Effector CD8-positive, alpha-beta T cell (primary cell): ENCODE data around the gene TCEAL1.
"Not testable (repeated sequence)": the region's sequence is repeated elsewhere in the genome, so short reads cannot be mapped to it uniquely, and the experiment has no call there.

Source experiments
- DNase-seq: peaks from one replicate; lab custom pipeline; 2025; lab: John Stamatoyannopoulos, UW

TCEAL1 gene

DNA sequence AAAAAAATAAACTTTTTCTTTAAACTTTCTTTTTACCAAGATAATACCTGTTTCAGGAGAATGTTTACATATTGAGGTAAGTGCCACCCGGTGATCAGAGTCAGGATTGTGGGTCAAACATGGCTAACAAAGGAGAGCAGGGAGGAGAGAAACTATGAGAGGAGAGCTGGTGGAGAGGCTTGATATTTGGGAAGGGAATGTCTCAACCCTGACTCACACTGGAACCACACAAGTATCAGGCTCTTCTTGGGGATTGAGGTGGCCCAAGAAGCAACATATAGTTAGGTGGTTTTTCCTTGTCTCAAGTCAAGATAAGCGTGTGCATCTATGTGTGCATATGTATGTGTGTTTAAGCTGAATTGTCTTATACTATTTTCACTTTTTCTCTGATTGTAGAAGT is 6.7 kb downstream of the TCEAL1 start:
- DNase-seq: no peak

DNA sequence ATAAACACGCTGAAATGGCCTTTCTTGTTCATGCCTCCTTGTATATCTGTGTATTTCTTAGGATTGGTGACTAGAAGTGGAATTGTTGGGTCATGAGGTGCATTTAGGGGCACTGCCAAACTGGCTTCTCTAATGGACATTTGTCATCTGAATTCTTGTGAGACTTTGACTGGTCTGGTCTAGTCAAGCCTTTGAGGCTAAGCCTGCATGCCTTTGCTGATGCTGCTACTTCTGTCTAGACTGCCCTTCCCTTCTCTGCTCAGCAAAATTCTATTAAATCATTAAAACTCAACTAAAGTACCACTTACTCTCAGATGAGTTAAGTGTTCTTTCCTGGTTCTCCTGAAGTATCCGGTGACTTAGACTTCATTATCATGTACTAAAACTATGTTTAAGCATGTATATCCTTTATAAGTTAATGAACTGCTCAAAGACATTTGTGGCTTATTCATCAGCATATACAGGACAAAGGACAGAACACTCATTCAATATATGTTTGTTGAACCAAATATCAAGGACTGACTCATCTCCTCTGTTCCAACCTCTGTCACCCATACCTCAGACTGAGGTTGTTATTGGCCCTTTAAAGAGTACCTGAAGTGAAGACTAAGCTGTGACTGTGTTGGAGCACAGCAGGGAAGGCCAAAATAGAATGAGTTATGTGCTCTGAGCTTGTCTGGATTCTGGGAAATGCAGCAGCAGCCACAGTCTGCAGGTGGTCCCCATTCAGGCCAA is 9.0 kb downstream of the TCEAL1 start:
- DNase-seq: no peak

DNA sequence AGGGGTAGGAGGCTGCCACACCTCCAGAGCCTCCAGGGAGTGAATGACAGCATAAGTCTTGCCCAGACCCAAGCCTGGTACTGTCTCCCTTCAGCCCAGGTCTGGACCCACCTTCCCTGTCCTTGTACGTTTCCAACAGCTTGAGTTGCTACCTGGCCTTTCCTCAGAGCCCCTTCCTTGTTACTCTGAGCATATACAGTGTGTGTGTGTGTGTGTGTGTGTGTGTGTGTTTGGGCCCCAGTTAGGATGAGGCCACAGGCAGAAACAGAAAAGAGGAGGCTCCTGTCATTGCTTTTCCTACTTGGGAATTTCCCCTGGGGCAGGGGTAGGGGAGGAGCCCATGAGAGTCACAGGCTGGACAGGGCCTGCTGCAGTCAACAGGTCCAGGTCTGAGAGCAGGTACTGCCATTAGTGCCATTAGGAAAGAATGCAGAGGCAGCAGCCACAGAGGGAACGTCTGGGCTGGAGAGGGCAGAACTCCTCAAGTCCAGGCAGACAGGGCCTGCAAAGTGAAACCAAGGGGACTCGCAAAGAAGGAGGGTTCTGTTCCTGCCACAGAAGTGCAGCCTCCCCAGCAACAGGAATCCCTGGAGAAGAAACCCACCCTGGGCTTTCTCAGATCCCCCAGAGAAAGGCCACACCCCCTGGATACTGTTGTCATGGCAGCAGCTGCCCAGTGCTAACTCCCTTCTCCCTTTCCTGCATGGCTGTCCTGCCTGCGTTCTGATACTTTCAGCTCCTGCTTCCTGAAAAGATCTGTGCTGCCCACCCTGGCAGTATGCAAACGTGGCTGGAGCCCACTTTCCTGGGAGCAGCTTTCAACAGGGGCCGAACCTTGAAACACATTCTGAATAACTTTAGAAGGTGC is 9.9 kb downstream of the TCEAL1 start:
- DNase-seq: not testable (repeated sequence)

DNA sequence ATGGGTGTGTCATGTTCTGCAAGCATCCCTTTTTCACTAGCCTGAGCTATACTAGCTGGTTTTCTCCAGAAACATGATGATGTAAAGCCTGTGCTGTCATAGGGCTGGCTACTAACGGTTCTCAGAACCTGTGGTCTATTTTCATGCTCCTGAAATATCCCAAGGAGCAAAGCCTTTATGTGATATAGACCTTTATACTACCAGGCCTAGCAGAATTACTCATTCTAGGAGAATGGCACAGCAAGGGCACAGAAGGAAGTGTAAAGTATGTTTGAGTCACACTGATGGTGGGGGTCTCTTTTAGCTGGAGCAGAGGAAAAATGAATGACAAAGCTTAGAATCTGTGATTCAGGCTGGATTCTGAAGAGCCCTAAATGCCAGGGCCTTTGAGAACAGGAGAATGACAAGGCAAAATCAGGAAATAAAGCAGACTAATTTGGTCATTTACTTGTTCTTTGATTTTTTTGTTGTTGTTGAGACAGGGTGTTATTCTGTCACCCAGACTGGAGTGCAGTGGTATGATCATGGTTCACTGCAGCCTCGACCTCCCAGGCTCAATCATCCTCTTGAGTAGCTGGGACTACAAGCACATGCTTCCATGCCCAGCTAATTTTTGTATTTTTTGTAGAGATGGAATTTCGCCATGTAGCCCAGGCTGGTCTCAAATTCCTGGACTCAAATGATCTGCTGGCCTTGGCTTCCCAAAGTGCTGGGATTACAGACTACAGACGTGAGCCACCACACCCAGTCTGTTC is 11.8 kb downstream of the TCEAL1 start:
- no peak for DNase-seq

DNA sequence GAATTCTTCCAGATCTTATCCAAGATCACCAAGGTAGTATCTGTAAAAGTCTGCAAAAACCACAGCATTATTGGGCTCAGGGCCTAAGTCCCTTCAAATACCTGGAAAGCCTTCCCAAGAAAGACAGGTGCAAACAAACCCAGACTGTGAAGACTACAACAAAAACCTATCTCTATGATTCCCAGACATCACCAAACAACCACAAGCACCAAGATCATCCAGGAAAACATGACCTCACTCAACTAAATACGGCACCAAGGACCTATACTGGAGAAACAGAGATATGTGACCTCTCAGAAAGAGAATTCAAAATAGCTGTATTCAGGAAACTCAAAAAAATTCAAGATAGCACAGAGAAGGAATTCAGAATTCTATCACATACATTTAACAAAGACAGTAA is 15.3 kb downstream of the TCEAL1 start:
- DNase-seq: no peak

DNA sequence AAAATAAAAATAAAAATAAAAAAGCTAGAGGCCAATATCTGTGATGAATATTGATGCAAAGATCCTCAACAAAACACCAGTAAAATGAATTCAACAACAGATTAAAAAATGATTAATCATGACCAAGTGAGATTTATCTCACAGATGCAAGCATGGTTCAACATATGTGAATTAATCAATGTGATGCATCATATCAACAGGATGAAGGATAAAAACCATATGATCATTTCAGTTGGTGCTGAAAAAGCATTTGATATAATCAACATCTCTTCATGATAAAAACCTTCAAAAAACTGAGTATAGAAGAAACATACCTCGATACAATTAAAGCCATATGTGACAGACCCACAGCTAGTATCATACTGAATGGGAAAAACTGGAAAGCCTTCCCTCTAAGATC is 18.9 kb downstream of the TCEAL1 start:
- DNase-seq: no peak

DNA sequence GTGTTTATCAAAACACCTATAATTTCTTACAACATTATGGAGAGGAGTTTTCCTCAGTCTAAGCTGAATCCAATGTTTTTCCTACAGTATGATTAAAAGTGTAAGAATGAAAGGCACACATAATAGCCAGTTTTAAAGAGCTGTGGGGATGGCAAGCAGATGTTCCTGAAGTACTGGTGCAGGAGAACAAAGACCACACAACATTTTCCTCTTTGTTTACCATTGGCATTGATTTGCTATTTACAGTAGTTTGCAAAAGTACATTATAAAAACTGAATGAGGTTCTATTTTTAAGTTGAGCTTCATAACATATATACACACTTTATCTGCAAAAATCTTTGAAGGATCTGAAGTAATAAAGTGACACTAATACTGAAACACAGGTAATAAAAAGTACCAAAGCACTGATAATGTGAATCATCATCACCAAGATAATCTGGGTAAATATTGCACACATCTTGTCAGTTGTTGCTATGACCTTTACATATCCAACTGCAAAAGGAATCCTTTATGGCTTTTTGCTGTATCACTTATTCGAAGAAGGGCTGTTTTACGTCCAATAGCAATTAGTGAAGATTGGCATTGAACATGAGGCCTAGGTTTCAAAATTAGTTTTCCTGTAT is 22.5 kb downstream of the TCEAL1 start:
- no peak for DNase-seq

DNA sequence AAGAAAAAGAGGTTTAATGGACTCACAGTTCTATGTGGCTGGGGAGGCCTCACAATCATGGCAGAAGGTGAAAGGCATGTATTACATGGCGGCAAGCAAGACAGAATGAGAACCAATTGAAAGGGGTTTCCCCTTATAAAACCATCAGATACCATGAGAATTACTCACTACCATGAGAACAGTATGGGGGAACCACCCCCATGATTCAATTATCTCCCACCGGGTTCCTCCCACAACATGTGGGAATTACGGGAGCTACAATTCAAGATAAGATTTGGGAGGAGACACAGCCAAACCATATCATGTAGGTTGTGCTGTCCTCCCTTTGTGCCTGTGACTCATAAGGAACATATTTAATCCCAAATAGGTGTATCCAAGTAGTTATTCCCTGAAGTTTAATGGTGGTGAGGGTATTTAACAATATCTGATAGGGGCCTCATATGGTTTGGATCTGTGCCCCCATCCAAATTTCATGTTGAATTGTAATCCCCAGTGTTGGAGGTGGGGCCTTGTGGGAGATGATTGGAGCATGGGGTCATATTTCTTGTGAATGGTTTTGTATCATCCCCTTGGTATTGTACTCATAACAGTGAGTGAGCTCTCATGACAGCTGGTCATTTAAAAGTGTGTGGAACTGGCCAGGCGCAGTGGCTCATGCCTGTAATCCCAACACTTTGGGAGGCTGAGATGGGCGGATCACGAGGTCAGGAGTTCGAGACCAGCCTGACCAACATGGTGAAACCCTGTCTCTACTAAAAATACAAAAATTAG is 26.6 kb downstream of the TCEAL1 start:
- not testable (repeated sequence) for DNase-seq

DNA sequence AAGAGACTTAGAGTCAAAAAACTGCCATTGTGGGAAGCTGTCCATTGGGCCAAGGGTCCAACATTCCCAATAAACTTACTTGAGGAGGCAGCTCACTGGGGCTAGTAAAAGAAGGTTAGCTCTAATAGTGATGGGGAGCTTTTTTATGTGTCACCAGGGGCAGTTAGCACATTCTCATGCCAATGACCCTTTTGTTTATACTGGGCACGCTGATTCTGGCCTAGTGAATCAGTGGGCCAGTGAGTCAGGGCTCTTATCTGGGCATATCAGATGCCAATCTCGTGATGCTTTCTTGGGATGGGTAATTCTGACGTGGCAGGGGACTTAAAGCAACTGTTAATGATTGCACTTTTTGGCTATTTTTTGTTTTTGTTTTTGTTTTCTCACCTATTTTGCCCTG is 27.8 kb downstream of the TCEAL1 start:
- no peak for DNase-seq

DNA sequence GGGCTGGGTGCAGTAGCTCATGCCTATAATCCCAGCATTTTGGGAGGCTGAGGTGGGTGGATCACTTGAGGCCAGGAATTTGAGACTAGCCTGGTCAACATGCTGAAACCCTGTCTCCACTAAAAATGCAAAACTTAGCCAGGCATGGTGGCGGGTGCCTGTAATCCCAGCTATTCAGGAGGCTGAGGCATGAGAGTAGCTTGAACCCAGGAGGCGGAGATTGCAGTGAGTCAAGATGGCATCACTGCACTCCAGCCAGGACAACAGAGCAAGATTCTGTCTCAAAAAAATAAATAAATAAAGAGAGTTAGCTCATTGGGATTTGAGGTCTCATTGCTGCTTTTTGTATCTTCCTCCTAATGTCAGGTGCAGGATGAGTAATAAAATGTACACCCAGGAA is 28.3 kb downstream of the TCEAL1 start:
- DNase-seq: not testable (repeated sequence)

DNA sequence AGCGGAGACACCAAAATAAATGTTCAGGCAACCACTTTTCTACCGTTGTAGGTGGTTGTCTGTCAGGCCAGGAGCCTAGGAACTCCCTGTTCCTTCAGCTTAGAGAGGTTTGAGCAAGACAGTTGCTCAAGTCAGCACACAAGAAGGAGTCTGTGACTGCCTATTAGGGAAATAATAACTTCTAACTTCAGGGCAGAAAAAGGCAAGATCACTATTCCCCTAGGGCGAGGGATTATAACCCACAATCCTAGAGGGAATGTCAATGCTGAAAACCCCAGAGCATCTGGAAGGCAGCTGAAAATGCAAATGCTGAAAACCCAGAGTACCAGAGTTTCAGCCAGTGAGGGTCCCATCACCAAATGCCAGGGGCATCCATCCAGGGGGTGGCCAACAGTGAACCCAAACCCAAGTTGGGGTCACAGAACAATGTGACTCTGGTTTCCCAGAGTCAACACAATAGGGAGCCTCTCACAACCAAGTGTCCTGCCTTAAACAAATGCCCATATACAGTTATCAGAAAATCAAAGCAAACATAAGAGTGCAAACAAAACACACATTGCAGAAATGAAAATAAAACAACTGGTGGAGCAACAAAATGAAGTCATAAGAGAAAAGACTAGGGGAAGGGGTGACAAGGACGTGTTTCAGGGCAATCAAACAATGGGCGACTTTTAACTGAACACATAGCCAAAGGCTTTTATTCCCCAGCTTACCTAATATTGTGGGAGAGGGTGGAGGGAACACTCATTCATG is 30.1 kb downstream of the TCEAL1 start:
- no peak for DNase-seq

DNA sequence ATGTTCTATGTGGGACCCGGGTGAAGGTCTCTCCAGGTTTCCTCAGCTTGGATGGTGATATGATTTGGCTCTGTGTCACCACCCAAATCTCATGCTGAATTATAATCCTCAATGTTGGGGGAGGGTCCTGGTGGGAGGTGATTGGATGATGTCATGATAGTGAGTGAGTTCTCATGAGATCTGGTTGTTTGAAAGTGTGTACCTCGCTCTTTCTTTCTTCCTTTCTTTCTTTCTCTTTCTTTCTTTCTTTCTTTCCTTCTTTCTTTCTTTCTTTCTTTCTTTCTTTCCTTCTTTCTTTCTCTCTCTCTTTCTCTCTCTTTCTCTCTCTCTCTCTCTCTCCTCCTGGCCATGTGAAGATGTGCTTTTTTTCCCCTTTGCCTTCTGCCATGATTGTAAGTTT is 30.7 kb downstream of the TCEAL1 start:
- not testable (repeated sequence) for DNase-seq

DNA sequence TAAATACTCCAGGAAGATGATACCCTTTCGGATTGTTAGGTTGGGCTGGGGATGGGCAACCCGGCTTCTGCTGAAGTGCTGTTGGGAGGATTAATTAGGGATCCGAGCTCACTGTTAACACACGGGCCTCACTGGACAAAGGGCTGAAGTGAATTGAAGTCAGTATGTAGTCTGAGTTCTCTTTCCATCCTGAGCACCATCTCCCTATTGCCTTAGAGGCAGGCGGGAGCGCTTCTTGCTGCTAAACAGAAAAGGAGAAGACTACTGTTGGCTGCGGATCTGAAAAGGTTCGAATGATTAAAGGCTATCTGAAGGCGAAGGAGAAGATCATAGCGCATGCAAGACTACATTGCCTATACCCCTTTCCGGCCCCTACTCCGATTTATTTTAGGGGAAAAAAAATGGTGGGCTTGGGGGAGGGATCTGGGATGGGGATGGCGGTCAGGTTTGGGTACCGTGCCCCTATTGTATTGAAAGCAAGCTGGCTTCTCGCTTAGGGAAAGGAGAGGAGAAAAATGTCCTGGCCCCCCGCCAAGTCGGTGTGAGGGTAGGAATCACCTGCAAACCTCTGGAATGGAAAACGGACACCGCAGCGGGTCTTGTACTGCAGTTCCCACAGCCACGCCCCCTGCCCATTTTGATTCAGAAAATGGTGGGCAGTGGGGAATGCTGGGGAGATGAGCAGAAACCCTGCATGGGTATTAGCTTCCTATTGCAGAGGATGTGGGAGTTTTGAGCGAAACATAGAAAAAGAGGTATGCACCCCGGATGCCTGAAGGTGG is 35.4 kb downstream of the TCEAL1 start:
- DNase-seq: no peak

DNA sequence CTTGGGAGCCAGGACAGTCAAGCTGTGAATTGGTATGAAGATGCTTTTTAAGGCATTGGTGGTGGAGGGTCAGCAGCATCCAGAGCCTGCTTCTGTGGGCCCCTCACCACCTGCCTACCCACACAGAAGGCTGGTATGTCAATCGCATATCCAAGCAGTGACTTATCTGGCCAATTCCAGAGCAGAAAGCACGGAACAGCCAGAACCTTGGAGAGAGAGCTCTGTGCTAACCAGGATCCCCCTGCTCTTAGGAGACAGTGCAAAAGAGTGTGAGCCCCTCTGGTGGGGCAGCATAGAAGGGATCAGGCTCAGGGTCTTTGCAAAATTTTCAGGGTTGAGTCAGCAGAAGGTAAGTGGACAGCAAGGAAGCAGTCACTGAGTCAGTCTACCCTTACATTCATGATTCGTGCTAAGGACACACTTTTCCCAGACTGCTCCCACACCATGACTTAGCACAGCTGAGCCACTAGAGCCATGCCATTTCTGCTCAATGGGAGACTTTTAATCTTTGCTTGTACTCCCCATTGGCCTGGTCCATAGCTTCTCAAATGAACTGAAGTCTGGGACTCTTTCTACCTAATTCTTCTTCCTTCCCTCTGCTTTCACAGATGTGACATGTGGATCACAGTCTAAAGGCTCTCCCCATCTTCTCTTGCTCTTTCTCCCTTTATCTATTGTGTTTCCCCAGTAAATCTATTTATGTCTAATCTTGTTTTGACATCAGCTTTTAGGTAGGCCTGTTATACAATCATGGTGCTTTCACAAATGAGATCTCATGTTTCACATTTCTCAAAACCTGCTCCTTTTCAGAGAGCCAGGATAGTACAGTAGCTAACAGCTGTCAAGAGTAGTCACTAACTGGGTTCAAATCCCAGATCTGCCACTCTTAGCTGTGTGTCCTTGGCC is 37.7 kb downstream of the TCEAL1 start:
- DNase-seq: no peak

DNA sequence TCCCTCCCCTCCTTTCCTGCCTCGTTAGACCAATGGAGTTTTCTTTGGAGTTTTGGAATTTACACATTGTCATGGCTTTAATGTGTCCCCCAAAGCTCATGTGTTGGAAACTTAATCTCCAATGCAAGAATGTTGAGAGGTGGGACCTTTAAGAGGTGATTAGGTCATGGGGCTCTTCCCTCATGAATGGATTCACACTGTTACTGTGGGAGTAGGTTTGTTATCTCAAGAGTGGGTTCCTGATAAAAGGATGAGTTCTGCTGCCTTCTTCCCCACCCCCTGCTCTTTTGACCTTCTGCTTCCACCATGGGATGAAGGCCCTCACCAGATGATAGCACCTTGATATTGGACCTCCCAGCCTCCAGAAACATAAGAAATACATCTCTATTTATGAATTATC is 41.0 kb downstream of the TCEAL1 start:
- no peak for DNase-seq

DNA sequence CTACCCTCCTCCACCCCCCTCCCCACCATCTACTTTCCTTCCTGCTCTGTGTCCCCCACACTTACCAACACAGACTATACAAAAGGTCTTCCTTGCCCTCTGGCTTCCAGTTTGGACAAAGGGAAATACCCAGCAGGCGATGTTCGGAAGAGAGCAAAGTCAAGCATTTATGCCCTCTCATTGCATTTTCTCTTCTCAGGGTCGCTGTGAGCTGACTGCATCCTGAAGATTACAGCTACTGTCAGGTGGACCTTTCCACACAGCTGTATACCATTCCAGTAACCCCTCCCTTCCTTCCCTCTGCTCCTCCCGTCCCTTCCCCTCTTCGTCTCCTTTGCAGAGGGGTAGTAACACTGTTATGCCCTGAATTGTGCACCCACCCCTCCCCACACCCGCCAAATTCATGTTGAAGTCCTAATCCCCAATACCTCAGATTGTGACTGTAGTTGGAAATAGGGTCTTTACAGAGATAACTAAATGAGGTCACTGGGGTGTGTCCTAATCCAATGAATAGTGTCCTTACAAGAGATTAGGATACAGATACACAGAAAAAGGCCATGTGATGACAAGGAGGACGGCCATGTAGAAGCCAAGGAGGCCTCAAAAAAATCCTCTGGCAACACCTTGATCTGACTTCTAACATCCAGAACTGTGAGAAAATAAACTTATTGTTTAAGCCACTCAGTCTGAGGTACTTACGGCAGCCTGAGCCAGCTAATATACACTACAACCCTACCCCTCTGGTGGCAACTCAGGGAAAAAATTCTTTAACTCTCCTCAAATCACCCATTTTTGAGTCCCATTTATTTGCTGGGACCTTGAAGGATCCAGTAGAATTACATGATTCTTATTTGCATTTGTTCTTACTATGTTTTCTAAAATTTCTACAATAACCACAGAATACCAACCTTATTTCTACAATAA is 46.0 kb downstream of the TCEAL1 start:
- no peak for DNase-seq

DNA sequence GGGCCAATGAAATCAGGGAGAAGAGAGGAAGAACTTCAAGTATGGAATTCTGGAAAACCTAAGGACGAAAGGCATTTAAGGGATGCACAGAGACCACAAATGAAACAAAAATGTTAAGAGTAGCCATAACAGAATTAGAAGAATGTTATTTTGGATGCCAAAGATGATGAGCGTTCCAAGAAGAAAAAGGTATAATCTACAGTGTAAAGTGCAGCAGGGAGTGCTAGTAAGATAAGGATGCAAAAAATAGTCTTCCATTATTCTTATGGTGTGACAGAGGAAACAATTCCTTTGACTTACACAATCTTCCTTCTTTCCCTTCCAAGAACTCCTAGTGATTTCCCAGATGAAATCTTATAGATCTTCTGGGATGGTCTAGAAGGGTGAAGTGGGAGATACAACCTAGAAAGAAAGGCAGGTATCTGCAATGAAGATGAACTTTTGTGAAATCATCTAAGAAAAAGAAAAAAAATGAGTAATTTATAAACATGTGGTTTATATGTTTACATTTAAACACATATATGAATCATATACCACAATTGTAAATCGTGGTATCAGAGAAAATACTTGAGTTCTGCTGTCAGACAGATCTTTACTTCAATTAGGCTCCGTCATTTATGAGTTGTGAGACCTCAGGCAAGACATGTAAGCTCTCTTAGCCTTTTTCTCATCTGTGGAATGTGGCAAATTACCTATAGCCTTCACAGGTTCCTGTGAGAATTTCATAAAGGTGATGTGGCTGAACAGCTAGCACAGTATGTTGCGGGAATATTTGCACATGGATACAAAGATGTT is 49.6 kb downstream of the TCEAL1 start:
- DNase-seq: no peak
